SK-N-SH (cell line): Measurements from ENCODE around the gene RASSF3. TPM values are rescaled to one million over a fixed set of nuclear protein-coding genes. Genes with fewer than 3 reads are reported as not detected.

ENCODE experiments used
- CTCF ChIA-PET: fragments of 300-600, 350-600 bp; formaldehyde crosslinking; extraction: SDS; loops from one replicate; lab custom pipeline; 2021; lab: Yijun Ruan, JAX
- POLR2A ChIA-PET: fragments of 350-600 bp; sonication (Branson Sonifier 250); formaldehyde crosslinking; extraction: SDS; loops from one replicate; lab custom pipeline; 2020; ENCODE audit warnings: antibody characterized with exemption, inconsistent platforms; lab: Yijun Ruan, JAX
- DNase-seq: peaks from one replicate; pipeline ENCODE4 v3.0.0; 2012
- H2AFZ ChIP-seq: fragments of 200-600 bp; sonication (generic); 2 replicates; pipeline ENCODE4 v1.8.1; 2016; ENCODE audit warnings: antibody characterized with exemption, mild to moderate bottlenecking, low read depth
- H3F3A ChIP-seq: fragments of 200-600 bp; sonication (generic); replicated peaks from 2 replicates; pipeline ENCODE3; 2016; ENCODE audit warnings: antibody characterized with exemption, mild to moderate bottlenecking; ENCODE audit not compliant: insufficient read depth
- H3K27ac ChIP-seq, 2 experiments: fragments of 200-500 bp in 1 of 2; fragments of 200-600 bp in 1 of 2; sonication (Bioruptor generic) in 1 of 2; sonication (generic), shearing (Covaris generic) in 1 of 2; 2 replicates each; pipeline versions ENCODE4 v1.5.1 to v1.6.1; 2014 to 2016; ENCODE audit warnings: low read depth in 2 of 2, inconsistent platforms in 1 of 2, low read length in 1 of 2, mild to moderate bottlenecking in 1 of 2, mixed read lengths in 1 of 2
- H3K27me3 ChIP-seq: fragments of 200-600 bp; sonication (generic), shearing (Covaris generic); 2 replicates; pipeline ENCODE4 v1.6.1; 2016; ENCODE audit warnings: mixed run types; ENCODE audit not compliant: insufficient read depth
- H3K36me3 ChIP-seq, 2 experiments: fragments of 200-500 bp in 1 of 2; fragments of 200-600 bp in 1 of 2; sonication (Bioruptor generic) in 1 of 2; sonication (generic) in 1 of 2; replicated peaks in 1 of 2; 2 replicates each; pipeline versions ENCODE3 to v1.5.1; 2014 to 2016; ENCODE audit warnings: low read length in 1 of 2, mild to moderate bottlenecking in 1 of 2; ENCODE audit not compliant: insufficient read depth in 2 of 2, control insufficient read depth in 1 of 2
- H3K4me1 ChIP-seq, 2 experiments: fragments of 200-500 bp in 1 of 2; fragments of 200-600 bp in 1 of 2; sonication (Bioruptor generic) in 1 of 2; sonication (generic), shearing (Covaris generic) in 1 of 2; 2 replicates each; pipeline versions ENCODE4 v1.5.1 to v1.6.1; 2014 to 2016; ENCODE audit warnings: low read depth in 1 of 2, low read length in 1 of 2, mixed run types in 1 of 2; ENCODE audit not compliant: insufficient read depth in 2 of 2, control insufficient read depth in 1 of 2
- H3K4me2 ChIP-seq: fragments of 200-600 bp; sonication (generic), shearing (Covaris generic); 2 replicates; pipeline ENCODE4 v1.6.1; 2017; ENCODE audit warnings: mixed run types
- H3K4me3 ChIP-seq, 2 experiments: fragments of 200-500 bp in 1 of 2; fragments of 200-600 bp in 1 of 2; sonication (Bioruptor generic) in 1 of 2; sonication (generic), shearing (Covaris generic) in 1 of 2; 2 replicates each; pipeline versions ENCODE4 v1.5.1 to v1.8.1; 2014 to 2016; ENCODE audit warnings: low read depth in 2 of 2, inconsistent platforms in 1 of 2, low read length in 1 of 2, mild to moderate bottlenecking in 1 of 2, mixed read lengths in 1 of 2, moderate library complexity in 1 of 2
- H3K79me2 ChIP-seq: fragments of 200-600 bp; sonication (generic); 2 replicates; pipeline ENCODE4 v1.8.1; 2017; ENCODE audit warnings: mild to moderate bottlenecking; ENCODE audit not compliant: insufficient read depth
- H3K9ac ChIP-seq: fragments of 200-600 bp; sonication (generic); 2 replicates; pipeline ENCODE4 v1.6.1; 2017; ENCODE audit warnings: mixed run types
- H3K9me2 ChIP-seq: fragments of 200-600 bp; sonication (generic); 2 replicates; pipeline ENCODE4 v1.6.1; 2017; ENCODE audit warnings: mixed run types
- H3K9me3 ChIP-seq: fragments of 200-600 bp; sonication (generic); 2 replicates; pipeline ENCODE4 v1.6.1; 2017; ENCODE audit warnings: mixed run types, mild to moderate bottlenecking, moderate library complexity
- H4K20me1 ChIP-seq: fragments of 200-600 bp; sonication (generic); 2 replicates; pipeline ENCODE4 v1.6.1; 2017; ENCODE audit warnings: mild to moderate bottlenecking, mixed run types; ENCODE audit not compliant: insufficient read depth
- FOSL2 ChIP-seq: IDR thresholded peaks from 2 replicates; pipeline ENCODE4 v1.4.0; 2012; ENCODE audit warnings: low read depth, mild to moderate bottlenecking, moderate library complexity, borderline replicate concordance
- FOXM1 ChIP-seq: IDR thresholded peaks from 2 replicates; pipeline ENCODE4 v1.4.0; 2012; ENCODE audit warnings: low read depth, mild to moderate bottlenecking
- JUND ChIP-seq: IDR thresholded peaks from 2 replicates; pipeline ENCODE4 v1.4.0; 2012
- MXI1 ChIP-seq: IDR thresholded peaks from 2 replicates; pipeline ENCODE4 v1.6.1; 2012; ENCODE audit warnings: mild to moderate bottlenecking, low read depth, low read length, improper control_type of control experiment
- PBX3 ChIP-seq: IDR thresholded peaks from 2 replicates; pipeline ENCODE4; 2012
- RCOR1 ChIP-seq: fragments of 150-350 bp; IDR thresholded peaks from 2 replicates; pipeline ENCODE4 v1.6.1; 2017; ENCODE audit warnings: antibody characterized with exemption, low read length
- RXRA ChIP-seq: IDR thresholded peaks from 2 replicates; pipeline ENCODE4 v1.4.0; 2012; ENCODE audit warnings: low read depth, mild to moderate bottlenecking, borderline replicate concordance
- TCF12 ChIP-seq: IDR thresholded peaks from 2 replicates; pipeline ENCODE4 v1.4.0; 2012
- USF1 ChIP-seq: IDR thresholded peaks from 2 replicates; pipeline ENCODE4 v1.4.0; 2012; ENCODE audit warnings: low read depth, borderline replicate concordance
- YY1 ChIP-seq: IDR thresholded peaks from 2 replicates; pipeline ENCODE4 v1.4.0; 2012; ENCODE audit warnings: low read depth, mild to moderate bottlenecking
- ZBTB33 ChIP-seq: IDR thresholded peaks from 2 replicates; pipeline ENCODE4 v1.4.0; 2012; ENCODE audit warnings: low read depth, borderline replicate concordance
- WGBS: methylation state at CpG from one replicate; pipeline ENCODE4 v1.1.6; 2017; ENCODE audit warnings: low lambda C conversion rate; 5-methylcytosine and 5-hydroxymethylcytosine counted together
- polyA plus RNA-seq, 3 experiments: library from polyadenylated mRNA; depleted of rRNA; stranded (reverse); fragments of >200 nt; gene quantifications; 2 replicates each; pipeline ENCODE4 v1.2.3, GENCODE V29; 2012
- small RNA-seq, 7 experiments: library from RNA; depleted of rRNA; stranded (forward); fragments of <200 nt; gene quantifications; one replicate each; pipeline ENCODE3, GENCODE V24; 2012

RASSF3 gene
- polyA plus RNA-seq, 1 of the 3 experiments (the other 2 are of a cell fraction), result 11.1 TPM

GRCh38 chr12:64745980-64746379 is 135.7 kb downstream of the RASSF3 start:
- no peaks in the 10 kb centered on the region for H3K9me3 ChIP-seq
- H3K9ac ChIP-seq, result no peak overlapping the region
- DNase-seq, result no peak
- H2AFZ ChIP-seq, result no peak overlapping the region
- H3F3A ChIP-seq, result peaks cover 24% of the 10 kb centered on the region
- CTCF ChIA-PET, result interaction anchor here (1.2 kb wide), 1 partner anchor 15 kb away, joined by 4 read pairs; no protein-coding TSS in a partner anchor
- H3K79me2 ChIP-seq, result 0 out of 2 replicates have a peak, but pooled peaks cover 5% of the 10 kb centered on the region
- H3K9me2 ChIP-seq, result no peaks in the 10 kb centered on the region
- POLR2A ChIA-PET, result no interaction called here
- H4K20me1 ChIP-seq, result no peaks in the 10 kb centered on the region
- H3K27ac ChIP-seq, result peak overlapping the region in 1 of 2 experiments; percentile 52; a peak in 1 of 4 replicates
- 96% methylated on average over 2 of the region's 2 CpGs for WGBS
- no peaks in the 10 kb centered on the region for H3K27me3 ChIP-seq
- H3K4me1 ChIP-seq, result peaks cover 0 to 11% of the 10 kb centered on the region in 2 experiments; a peak in 1 of 4 replicates
- H3K4me2 ChIP-seq, result no peak overlapping the region
- H3K4me3 ChIP-seq, result no peak overlapping the region
- H3K36me3 ChIP-seq, result peaks cover 32 to 45% of the 10 kb centered on the region in 2 experiments
- TF ChIP-seq FOXM1 (no peak), YY1 (no peak), MXI1 (no peak), RCOR1 (no peak)

- H3K36me3 ChIP-seq, result peaks cover 36 to 49% of the 10 kb centered on the region in 2 experiments
- H3K4me3 ChIP-seq, result no peak overlapping the region
- H3K4me1 ChIP-seq, result peaks cover 0 to 11% of the 10 kb centered on the region in 2 experiments; a peak in 1 of 4 replicates
- ChIA-PET CTCF (no interaction called here), POLR2A (no interaction called here)
- peaks cover 24% of the 10 kb centered on the region for H3F3A ChIP-seq
- H3K79me2 ChIP-seq, result 0 out of 2 replicates have a peak, but pooled peaks cover 5% of the 10 kb centered on the region
- WGBS, result 91% methylated on average over 2 of the region's 2 CpGs
- H3K9me3 ChIP-seq, result no peaks in the 10 kb centered on the region
- H4K20me1 ChIP-seq, result no peaks in the 10 kb centered on the region
- no peaks in the 10 kb centered on the region for H3K9me2 ChIP-seq
- no peaks in the 10 kb centered on the region for H3K27me3 ChIP-seq
- no peak overlapping the region for H3K4me2 ChIP-seq
- DNase-seq, result no peak
- H3K9ac ChIP-seq, result no peak overlapping the region
- H2AFZ ChIP-seq, result no peak overlapping the region
- peak overlapping the region; percentile 12 to 52; a peak in 2 of 4 replicates for H3K27ac ChIP-seq
- TF ChIP-seq JUND (peak; percentile 63), USF1 (no peak), PBX3 (0 out of 2 replicates have a peak, but pooled peaks have one; percentile 23), ZBTB33 (no peak), TCF12 (peak; percentile 44), FOSL2 (peak; percentile 66), RXRA (peak; percentile 14; the same call in 1 of the 2 replicates)
Measured at GRCh38 chr12:64746663-64747062, 136.4 kb downstream of the RASSF3 start.

Small RNAs within 50 kb of the gene (small RNA-seq; reads per million reads assigned to genes)
- gene MIR548C (0 reads per million in 7 experiments), gene MIR548Z (0 reads per million in 7 experiments), gene RF00137 (0 reads per million in 7 experiments)

Other genes starting within 250 kb of the RASSF3 start
- not detected in 2 replicates for gene C12orf56, start 219.7 kb upstream of the RASSF3 start, polyA plus RNA-seq (2012; rRNA removed)
- gene XPOT, start 206.1 kb upstream of the RASSF3 start, polyA plus RNA-seq (2012; rRNA removed), result 25.6 and 42.3 TPM in 2 replicates
- 8.2 and 11.5 TPM in 2 replicates for gene TBK1, start 158.4 kb upstream of the RASSF3 start, polyA plus RNA-seq (2012; rRNA removed)
- 74.8 and 93.8 TPM in 2 replicates for gene GNS, start 148.9 kb downstream of the RASSF3 start, polyA plus RNA-seq (2012; rRNA removed)
- 0.23 and 0.29 TPM in 2 replicates for gene TBC1D30, start 214.2 kb downstream of the RASSF3 start, polyA plus RNA-seq (2012; rRNA removed)